ENCODE data around the gene ATP6V1E1.

GRCh38 chr22:17638182-17638431 is 9.6 kb upstream of the ATP6V1E1 start:
- no peak for TF ChIP-seq CTCF (IDR thresholded peaks at IDR 0.05)
- TF ChIP-seq JUN (CRISPR knock-in tag; IDR thresholded peaks at IDR 0.05), result no peak
- TF ChIP-seq IRF2 (CRISPR knock-in tag; IDR thresholded peaks at IDR 0.05; ENCODE audit: borderline replicate concordance, low read depth), result no peak
- TF ChIP-seq CREM (CRISPR knock-in tag; IDR thresholded peaks at IDR 0.05), result no peak
- no peak for TF ChIP-seq ZBTB21 (CRISPR knock-in tag; IDR thresholded peaks at IDR 0.05; ENCODE audit: borderline replicate concordance)
- TF ChIP-seq ZSCAN18 (CRISPR knock-in tag; IDR thresholded peaks at IDR 0.05), result no peak
- no peak for TF ChIP-seq ETV6 (CRISPR knock-in tag; IDR thresholded peaks at IDR 0.05)
- TF ChIP-seq, protein P1, sequence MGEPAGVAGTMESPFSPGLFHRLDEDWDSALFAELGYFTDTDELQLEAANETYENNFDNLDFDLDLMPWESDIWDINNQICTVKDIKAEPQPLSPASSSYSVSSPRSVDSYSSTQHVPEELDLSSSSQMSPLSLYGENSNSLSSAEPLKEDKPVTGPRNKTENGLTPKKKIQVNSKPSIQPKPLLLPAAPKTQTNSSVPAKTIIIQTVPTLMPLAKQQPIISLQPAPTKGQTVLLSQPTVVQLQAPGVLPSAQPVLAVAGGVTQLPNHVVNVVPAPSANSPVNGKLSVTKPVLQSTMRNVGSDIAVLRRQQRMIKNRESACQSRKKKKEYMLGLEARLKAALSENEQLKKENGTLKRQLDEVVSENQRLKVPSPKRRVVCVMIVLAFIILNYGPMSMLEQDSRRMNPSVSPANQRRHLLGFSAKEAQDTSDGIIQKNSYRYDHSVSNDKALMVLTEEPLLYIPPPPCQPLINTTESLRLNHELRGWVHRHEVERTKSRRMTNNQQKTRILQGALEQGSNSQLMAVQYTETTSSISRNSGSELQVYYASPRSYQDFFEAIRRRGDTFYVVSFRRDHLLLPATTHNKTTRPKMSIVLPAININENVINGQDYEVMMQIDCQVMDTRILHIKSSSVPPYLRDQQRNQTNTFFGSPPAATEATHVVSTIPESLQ (CRISPR knock-in tag; IDR thresholded peaks at IDR 0.05), result no peak
- TF ChIP-seq USF2 (CRISPR knock-in tag; IDR thresholded peaks at IDR 0.05), result no peak
- TF ChIP-seq SP1 (CRISPR knock-in tag; conservative IDR thresholded peaks at IDR 0.05), result no peak
- TF ChIP-seq GRHL2 (CRISPR knock-in tag; IDR thresholded peaks at IDR 0.05; ENCODE audit: insufficient replicate concordance, severe bottlenecking), result no peak
